Measurements from ENCODE around the gene ATP6V0D1.

DNA sequence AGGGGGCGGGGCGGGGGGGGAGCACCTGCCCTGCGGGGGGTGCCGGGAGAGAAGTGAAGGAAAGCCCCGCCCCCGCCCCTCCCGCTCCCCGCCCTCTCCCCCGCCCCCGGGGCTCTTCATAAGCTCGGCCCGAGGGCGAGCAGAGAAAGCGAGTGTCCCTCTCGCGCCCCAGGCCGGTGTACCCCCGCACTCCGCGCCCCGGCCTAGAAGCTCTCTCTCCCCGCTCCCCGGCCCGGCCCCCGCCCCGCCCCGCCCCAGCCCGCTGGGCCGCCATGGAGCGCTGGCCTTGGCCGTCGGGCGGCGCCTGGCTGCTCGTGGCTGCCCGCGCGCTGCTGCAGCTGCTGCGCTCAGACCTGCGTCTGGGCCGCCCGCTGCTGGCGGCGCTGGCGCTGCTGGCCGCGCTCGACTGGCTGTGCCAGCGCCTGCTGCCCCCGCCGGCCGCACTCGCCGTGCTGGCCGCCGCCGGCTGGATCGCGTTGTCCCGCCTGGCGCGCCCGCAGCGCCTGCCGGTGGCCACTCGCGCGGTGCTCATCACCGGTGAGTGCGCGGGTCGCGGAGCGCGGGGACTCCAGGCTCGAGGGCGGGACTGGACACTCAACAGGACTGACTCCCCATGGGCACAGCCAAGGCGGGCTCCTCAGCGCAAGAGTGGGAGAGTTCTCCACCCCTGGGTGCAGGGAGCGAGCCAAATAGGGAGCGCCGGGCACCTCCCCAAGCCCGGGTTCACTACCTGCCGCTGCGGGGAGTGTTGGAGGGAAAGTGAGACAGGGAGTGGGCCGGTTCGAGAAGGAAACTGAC, 49.8 kb downstream of the ATP6V0D1 start, which contains the start of gene HSD11B2:
- TF ChIP-seq, protein P1, sequence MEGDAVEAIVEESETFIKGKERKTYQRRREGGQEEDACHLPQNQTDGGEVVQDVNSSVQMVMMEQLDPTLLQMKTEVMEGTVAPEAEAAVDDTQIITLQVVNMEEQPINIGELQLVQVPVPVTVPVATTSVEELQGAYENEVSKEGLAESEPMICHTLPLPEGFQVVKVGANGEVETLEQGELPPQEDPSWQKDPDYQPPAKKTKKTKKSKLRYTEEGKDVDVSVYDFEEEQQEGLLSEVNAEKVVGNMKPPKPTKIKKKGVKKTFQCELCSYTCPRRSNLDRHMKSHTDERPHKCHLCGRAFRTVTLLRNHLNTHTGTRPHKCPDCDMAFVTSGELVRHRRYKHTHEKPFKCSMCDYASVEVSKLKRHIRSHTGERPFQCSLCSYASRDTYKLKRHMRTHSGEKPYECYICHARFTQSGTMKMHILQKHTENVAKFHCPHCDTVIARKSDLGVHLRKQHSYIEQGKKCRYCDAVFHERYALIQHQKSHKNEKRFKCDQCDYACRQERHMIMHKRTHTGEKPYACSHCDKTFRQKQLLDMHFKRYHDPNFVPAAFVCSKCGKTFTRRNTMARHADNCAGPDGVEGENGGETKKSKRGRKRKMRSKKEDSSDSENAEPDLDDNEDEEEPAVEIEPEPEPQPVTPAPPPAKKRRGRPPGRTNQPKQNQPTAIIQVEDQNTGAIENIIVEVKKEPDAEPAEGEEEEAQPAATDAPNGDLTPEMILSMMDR (IDR thresholded peaks at IDR 0.05; ENCODE audit: poor library complexity, severe bottlenecking), result peak; percentile 55
- no peak for TF ChIP-seq MXI1 (conservative IDR thresholded peaks at IDR 0.05; ENCODE audit: poor library complexity, severe bottlenecking)
- TF ChIP-seq EZH2 (IDR thresholded peaks at IDR 0.05; ENCODE audit: borderline replicate concordance, insufficient read depth, low read length, poor library complexity, severe bottlenecking), result no peak
- no peak for TF ChIP-seq POLR2AphosphoS5 (IDR thresholded peaks at IDR 0.05)
- TF ChIP-seq, protein P2, sequence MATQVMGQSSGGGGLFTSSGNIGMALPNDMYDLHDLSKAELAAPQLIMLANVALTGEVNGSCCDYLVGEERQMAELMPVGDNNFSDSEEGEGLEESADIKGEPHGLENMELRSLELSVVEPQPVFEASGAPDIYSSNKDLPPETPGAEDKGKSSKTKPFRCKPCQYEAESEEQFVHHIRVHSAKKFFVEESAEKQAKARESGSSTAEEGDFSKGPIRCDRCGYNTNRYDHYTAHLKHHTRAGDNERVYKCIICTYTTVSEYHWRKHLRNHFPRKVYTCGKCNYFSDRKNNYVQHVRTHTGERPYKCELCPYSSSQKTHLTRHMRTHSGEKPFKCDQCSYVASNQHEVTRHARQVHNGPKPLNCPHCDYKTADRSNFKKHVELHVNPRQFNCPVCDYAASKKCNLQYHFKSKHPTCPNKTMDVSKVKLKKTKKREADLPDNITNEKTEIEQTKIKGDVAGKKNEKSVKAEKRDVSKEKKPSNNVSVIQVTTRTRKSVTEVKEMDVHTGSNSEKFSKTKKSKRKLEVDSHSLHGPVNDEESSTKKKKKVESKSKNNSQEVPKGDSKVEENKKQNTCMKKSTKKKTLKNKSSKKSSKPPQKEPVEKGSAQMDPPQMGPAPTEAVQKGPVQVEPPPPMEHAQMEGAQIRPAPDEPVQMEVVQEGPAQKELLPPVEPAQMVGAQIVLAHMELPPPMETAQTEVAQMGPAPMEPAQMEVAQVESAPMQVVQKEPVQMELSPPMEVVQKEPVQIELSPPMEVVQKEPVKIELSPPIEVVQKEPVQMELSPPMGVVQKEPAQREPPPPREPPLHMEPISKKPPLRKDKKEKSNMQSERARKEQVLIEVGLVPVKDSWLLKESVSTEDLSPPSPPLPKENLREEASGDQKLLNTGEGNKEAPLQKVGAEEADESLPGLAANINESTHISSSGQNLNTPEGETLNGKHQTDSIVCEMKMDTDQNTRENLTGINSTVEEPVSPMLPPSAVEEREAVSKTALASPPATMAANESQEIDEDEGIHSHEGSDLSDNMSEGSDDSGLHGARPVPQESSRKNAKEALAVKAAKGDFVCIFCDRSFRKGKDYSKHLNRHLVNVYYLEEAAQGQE (IDR thresholded peaks at IDR 0.05; ENCODE audit: borderline replicate concordance), result no peak
- peak; percentile 42 for TF ChIP-seq RAD21 (conservative IDR thresholded peaks at IDR 0.05)
- no peak for TF ChIP-seq TAF1 (IDR thresholded peaks at IDR 0.05; ENCODE audit: low read depth)
- TF ChIP-seq EP300 (conservative IDR thresholded peaks at IDR 0.05; ENCODE audit: poor library complexity, severe bottlenecking), result no peak
- no peak for TF ChIP-seq SMC3 (conservative IDR thresholded peaks at IDR 0.05; ENCODE audit: poor library complexity)
